Measurements from ENCODE around the gene ANXA11.

DNA sequence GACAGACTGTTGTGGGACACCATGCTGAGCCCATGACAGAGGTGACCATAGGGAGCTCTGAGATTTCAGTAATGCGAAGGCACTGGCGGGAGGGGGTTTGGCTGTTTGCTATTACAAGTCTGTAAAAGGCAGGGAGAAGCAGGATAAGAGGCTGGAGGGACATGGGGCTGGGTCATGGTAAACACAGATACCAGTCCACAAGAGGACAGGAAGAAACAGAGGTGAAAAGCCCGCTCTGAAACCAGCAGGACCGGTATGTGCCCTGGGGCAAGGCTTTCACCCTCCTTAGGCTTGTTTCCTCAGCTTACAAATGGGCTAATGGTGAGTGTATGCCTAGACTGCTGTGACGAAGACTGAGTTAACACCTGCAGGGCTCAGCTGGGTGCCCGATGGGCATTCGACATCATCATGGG lies 34.1 kb downstream of the ANXA11 start:
- TF ChIP-seq, protein P1, sequence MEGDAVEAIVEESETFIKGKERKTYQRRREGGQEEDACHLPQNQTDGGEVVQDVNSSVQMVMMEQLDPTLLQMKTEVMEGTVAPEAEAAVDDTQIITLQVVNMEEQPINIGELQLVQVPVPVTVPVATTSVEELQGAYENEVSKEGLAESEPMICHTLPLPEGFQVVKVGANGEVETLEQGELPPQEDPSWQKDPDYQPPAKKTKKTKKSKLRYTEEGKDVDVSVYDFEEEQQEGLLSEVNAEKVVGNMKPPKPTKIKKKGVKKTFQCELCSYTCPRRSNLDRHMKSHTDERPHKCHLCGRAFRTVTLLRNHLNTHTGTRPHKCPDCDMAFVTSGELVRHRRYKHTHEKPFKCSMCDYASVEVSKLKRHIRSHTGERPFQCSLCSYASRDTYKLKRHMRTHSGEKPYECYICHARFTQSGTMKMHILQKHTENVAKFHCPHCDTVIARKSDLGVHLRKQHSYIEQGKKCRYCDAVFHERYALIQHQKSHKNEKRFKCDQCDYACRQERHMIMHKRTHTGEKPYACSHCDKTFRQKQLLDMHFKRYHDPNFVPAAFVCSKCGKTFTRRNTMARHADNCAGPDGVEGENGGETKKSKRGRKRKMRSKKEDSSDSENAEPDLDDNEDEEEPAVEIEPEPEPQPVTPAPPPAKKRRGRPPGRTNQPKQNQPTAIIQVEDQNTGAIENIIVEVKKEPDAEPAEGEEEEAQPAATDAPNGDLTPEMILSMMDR (IDR thresholded peaks at IDR 0.05; ENCODE audit: low read depth, low read length, poor library complexity, severe bottlenecking): no peak
- no peak for TF ChIP-seq EZH2phosphoT487 (IDR thresholded peaks at IDR 0.05; ENCODE audit: borderline replicate concordance, low read length)

All from DOHH2 (cell line).